ENCODE measurements around the gene GPC5.

- TF ChIP-seq SUZ12 (IDR thresholded peaks at IDR 0.05; ENCODE audit: extremely low read depth, insufficient read depth, insufficient read length), result no peak
- TF ChIP-seq YY1 (IDR thresholded peaks at IDR 0.05; ENCODE audit: insufficient read depth, insufficient read length), result no peak
- no peak for TF ChIP-seq ZNF274 (IDR thresholded peaks at IDR 0.05; ENCODE audit: low read depth, low read length)
Measured at GRCh38 chr13:92459306-92459705, 1060.9 kb downstream of the GPC5 start.
